GM19025 (cell line): ENCODE data around the gene CLDND2.

Experiments used
- ATAC-seq: cut with Tn5 transposase; IDR thresholded peaks from one replicate; pipeline ENCODE4 v1.9.1; 2021; ENCODE audit warnings: mild to moderate bottlenecking, low read depth, moderate library complexity; ENCODE audit not compliant: unreplicated experiment

The CLDND2 gene

DNA sequence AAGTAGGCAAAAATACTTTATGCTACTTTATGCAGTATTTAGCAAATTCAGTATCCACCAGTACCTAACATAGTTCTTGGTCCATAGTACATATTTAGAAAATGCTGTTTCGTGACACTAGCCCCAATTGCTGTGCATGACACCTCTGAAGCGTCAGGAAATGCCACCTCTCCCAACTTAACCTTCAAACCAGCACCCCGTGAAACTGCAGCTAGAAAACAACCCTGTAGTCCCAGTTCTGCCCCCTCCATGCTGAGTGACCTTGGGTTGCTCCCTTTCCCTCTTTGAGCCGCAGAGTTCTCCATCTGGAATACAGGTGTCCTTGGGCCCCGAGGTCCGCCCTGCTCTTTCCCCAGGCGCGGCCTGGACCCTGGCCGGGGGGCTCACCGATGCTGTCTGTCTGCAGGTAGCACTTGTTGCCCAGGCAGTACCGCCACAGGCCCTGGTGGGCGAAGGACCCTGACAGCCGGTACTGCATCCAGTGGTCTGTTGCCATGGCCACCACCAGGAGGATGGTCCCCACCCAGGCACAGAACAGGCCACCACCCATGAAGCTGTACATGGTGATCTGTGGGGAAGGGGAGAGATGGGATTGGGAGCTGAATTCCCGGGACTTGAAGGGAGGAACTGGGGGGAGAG lies 18.2 kb upstream of the CLDND2 start:
- ATAC-seq, result no peak

GRCh38 chr19:51382004-51382403 lies 13.2 kb upstream of the CLDND2 start:
- ATAC-seq, result no peak

DNA sequence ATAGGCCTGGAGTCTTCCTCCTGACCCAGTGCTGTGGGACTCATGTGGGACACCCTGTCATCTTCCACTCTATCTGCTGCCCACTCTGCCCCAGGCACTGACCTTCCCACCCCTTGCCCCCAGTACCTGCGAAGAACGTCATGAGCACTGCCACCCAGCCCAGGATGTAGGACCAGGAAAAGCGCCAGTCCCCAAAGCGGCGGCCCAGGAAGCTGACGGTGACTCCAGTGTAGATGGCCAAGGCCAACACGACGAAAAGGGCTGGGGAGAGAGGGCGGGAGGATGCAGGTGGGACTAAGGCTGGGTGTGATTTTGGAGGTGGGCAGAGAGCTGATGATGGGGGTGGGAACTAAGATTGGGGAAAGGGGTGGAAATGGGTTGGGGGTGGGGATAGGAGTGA lies 11.6 kb upstream of the CLDND2 start:
- no peak for ATAC-seq

DNA sequence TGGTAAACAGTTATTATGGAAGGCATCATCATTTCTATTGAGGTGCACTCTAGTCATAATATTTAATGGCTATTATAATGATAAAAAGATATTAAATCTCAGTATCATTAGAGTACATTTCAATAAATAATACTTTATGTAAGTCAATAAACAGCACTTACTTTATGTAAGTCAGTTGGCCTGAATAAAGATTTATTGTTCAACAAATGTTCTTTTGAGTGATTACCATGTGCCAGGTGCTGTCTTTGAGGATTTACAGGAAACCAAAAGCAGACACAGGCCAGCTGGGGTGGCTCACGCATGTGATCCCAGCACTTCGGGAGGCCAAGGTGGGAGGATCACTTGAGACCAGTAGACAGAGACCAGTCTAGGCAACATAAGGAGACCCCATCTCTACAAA lies 8.6 kb upstream of the CLDND2 start:
- ATAC-seq, result no peak

DNA sequence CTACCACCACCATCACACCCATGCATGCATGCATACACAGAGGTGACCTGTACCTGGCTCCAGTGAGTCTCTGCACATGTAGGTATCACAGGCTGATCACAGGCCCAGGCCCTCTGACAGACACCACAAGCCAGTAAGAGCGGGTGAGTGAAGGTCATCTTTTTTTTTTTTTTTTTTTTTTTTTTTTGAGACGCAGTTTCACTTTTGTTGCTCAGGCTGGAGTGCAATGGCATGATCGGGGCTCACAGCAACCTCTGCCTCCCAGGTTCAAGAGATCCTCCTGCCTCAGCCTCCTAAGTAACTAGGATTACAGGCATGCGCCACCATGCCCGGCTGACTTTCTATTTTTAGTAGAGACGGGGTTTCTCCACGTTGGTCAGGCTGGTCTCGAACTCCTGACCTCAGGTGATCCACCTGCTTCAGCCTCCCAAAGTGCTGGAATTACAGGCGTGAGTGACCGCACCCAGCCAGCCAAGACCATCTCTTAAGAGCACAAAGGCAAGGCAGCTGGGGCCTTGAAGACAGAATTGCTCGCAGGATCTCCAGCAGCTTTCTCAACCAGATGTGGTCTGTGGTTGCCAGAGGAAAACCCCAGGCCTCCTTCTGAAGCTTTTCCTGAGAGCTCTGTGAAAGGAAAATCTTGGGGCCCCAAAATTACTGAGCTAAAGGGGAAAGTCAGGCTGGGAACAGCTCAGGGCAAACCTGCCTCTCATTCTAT lies 6.9 kb upstream of the CLDND2 start:
- no peak for ATAC-seq

DNA sequence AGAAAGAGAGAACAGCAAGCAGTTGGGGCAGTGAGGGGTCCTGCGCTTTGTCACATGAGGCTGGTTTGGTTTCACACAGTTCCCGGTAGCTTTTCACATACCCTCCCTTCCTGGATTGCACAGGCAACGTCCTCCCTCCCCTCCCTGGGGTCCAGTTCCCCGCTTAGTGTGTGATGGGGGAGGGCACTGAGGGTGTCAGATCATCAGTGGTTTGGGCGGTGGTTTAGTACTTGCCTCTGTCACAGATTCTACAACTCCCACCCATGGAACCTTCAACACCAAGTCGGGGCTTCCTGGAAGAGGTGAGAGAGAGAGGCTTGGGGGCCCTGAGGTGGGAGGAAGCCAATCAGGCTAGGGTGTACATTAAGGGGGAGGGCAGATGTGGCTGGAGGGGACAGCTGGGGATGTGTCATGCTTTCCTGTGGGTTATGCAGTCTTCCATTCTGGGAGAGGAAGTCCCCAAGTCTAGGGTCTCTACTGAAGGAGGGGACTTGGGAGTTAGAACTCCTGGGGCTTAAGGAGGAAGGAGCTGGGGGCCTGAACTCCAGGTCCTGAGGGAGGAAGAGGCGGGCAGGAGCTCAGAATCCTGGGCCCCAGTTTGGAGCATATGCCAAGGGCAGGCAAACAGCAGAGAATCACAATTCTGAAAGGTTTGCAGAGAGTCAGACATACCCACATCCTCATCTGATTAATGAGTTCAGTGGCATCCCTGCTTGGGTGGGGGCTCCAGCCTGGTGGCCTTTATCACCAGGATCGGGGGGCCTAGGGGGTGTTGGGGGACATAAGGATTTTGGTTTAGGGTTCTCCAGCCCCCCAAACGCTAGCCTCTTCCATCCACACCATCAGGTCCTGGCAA lies 4.1 kb upstream of the CLDND2 start, which contains the start of gene NKG7:
Gene NKG7 (minus strand): TSS at position 6 of the 856 bp plus-strand sequence. CDS start 119 bp downstream, outside the sequence.
- ATAC-seq, result no peak

DNA sequence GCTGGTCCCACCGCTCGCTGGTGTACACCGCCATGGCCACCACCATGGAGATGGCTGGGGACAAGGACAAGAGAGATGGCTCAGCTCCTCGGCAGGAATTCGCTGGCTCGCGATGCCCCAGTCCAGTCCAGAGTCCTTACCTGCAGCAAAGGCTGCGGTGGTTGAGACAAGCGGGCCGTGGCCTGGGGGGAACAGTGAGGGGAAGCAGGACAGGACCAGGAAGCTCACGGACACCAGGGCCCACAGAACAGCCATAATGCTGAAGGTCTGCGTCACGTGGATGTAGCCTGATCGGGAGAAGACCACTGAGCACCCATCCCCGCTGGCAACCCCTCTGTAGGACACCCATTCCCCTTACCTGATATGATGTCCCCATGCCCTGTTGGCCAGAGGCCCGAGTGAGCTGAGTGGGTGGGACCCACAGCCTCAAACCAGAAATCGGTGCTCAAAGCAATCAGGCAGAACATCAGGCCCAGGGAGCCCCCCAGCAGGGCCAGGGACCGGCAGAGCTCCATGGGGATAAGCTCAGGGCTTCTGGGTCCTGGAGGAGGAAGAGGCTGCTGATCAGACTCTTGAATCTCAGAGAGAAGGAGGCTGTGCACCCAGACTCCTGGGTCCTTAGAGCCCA lies 3.3 kb upstream of the CLDND2 start:
- no peak for ATAC-seq

- no peak for ATAC-seq
These were observed 2.4 kb upstream of the CLDND2 start for GRCh38 chr19:51371186-51371690.

- no peak for ATAC-seq
These were observed 1.4 kb upstream of the CLDND2 start for GRCh38 chr19:51370230-51370629.

DNA sequence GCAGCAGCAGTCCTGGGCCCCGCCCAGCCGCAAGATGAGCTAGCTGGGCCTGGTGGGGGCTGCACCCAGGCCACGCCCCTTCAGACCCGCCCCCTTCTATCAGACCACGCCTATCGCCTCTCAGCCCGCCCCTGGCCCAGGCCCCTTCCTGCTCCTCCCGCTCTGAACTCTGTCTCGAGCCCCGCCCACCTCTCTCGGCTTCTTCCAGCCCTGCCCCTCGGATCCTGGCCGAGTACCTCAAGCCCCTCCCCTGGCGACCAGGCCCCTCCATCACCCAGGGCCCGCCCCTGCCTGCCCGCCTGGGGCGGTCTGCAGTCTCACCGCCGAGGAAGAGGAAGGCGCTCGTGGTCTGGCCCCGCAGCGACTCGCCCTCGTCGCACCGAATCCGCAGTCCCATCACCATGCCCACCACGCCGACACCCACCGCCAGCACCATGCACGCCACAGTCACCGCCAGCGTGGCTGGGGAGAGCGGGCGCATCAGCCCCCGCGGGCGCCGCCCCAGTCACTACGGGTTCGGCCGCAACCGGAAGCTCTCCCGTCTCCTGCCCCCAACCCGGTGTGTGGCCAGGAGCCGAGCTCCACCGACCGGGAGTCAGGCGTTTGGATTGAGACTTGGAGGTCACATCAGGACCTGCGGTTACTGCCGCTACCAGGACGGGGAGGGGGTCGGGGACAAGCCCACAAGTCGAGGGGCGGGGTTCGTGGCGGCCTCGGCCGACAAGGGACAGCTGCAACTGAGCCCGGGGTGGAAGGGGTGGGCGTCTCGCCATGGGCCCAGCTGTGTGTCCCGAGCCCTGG lies 1.0 kb downstream of the CLDND2 start:
- peak; percentile 78 for ATAC-seq

DNA sequence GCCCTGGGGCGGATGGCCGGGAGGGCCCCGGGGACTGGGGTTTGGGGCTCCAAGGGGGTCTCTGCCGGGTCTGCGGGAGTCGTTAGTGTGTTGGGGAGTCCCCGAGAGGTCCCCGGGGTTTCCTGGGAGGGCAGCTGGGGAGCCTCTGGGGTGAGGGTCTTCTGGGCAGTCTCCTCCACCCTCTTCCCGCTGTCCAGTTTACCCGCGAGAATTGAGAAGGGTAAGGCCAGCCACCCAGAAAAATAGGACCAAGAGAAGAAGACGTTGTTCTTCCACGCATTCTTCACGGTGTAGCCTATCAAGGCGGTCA lies 1.6 kb downstream of the CLDND2 start:
- ATAC-seq, result peak; percentile 9

DNA sequence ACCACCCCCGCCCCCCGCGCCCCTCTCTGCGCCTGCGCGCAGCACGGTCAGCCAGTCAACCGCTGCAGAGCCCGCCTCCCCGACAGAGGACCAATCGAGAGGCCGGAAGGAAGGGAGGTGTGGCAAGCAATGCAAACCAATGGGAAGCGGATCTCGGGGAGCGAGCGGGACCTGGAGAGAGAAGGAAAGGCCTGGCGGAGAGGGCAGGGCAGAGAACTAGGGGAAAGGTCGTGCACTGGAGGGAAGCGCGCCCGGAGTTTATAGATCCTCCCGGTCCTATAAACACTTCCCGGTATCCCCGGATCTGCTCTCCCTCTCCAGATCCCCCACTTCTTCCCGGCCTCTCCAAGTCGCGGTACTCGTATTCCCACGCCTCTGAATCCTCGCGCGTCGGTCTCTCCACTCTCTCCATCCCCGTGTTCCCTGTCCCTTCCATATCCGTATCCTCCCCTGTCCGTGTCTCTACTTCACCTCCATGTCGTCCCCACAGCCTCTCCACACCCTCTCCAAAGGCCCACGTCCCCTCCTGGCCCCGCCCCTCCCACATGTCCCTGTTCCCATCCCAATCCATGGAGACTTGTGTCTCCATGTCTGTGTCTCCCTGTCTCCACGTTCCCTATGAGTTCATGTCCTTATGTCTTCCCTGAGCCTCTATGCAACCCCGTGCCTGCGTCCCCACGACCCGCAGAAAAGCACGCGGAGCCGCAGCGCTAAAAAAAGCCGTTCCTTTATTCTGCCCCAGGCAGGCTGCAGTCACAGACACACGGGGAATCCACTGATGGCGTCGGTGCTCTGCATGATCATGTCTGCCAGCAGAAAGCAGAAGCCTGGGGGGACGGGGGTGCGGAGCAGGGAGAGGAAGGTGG lies 2.2 kb downstream of the CLDND2 start:
- peak; percentile 46 for ATAC-seq

DNA sequence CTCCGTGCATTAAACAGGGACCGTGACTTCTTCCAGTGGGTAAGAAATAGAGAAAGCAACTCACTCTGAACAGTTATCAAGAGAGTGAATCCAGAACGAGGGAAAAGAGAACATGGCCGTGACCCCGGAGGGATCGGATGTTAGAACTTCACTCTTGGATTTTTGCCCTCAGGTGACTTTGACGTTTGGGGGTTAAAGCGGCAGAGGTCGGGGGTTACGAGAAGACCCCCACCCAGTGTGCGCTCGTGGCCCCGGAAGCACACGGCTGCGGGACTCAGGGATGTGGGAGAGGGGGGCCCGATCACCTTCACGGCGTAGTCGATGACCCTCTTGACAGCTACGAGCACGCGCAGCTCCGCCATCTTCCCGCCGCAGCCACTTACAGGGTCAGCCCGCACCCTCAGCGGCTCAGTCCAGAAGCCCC lies 2.8 kb downstream of the CLDND2 start, which contains the start of gene ETFB:
Gene ETFB (minus strand): TSS at position 424 of the 424 bp plus-strand sequence. CDS start 62 bp downstream, at position 362.
- ATAC-seq, result no peak

DNA sequence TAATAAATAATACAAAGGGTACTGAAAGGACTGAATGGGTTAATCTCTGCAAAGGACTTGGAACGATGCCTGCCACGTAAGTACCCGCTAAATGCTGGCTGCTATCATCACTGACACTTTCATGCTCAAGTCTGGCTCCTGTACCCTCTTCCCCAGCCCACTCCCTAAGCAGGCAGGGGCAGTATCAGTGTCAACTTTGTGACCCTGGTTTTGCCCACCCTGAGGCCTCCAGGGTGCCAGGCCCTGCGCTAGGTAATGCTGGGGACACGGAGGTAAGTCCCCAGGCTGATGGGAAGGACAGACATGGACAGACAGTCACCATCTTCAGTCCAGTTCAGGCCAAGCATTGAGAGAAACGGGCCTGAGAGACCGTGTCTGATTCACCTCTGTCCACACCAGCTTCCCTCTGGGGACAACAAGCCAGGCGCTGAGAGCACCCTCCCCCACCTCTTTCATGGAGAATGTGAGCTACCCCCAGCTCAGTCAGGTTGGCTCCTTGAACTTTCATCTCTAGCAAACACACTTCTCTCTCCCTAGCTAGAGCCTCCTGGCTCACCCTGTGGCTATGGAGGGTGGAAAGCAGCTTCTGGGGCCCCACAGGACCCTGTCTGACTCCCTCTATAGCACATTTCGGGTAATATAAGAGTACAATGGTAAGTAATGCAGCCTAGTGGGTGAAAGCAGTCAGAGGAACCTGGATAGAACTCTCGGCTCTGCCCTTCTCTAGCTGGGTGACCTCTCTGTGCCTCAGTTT lies 3.4 kb downstream of the CLDND2 start:
- ATAC-seq, result no peak

DNA sequence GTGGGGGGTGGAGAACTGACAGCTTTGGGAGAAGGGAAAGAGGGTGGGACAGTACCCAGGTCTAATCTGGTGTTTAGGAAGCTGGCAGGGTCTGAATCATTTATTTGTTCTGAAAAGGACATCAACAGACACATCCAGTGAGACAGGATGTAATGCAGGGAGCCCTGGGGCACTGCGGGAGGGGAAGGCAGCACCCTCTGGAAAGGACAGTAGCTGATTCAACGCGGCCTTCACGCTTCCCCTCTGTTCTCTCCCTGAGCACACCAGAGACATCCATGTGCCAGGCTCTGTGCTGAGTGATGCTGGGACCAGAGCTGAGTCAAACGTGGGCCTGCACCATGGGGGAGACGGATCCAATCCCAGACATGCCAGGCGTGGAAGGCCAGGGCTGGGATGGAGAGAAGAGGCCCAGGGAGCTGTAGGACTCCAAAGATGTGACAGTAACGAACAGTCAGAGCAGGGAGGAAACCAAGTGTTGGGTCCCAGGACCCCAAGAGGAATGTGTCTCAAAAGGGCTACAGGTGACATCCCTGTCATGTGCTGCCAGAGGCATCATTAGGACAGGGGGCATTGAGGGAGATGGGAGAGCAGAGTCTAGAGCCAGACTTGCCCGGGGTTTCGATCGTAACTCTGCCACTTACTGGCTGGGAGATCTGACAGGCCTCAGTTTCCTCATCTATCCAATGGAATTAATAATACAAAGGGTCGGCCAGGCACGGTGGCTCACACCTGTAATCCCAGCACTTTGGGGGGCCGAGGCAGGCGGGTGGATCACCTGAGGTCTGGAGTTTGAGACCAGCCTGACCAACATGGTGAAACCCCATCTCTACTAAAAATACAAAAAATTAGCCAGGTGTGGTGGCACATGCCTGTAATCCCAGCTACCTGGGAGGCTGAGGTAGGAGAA lies 4.3 kb downstream of the CLDND2 start:
- no peak for ATAC-seq

DNA sequence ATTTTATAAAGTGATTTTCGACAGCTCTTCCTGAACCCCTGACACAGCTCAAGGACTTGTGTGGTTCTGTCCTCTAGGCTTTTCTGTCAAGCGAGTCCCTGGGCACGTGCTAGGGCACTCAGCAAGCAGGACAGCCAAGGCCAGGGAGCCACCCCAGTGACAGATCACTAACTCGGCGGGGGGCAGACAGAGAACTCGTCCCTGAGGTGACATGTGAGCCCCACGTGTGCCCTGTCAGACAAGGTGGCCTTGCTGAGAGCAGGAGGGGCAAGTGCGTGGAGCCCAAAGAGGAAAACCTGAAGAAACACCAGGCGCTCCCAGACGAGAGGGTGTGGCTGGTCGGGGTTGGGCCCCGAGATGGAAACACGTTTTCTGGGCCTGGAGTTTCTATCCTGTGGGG lies 7.6 kb downstream of the CLDND2 start:
- no peak for ATAC-seq

DNA sequence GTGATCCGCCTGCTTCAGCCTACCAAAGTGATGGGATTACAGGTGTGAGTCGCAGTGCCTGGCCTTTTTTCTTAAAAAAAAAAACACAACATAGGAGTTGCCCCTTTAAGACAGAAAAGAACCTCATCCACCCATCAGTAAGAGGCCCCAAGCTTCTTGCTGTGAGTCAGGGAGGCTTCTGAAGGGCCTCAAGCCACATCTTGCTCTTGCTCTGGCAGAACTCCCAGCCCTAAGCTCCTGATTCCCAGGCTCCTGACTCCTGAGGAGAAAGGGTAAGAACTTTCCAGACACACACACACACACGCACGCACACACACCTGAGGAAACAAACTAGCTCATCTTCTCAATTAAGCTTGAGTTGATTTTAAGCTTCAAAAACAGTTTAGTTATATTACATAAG lies 9.5 kb downstream of the CLDND2 start:
- ATAC-seq, result no peak
